HL-60/S4 treated with retinoic acid at 250 ng/mL for 4 days and 3 days (cell line): Measurements from ENCODE around the gene CELF1.

Experiments used
- in situ Hi-C: fragments of 300-500 bp; cut with MboI; formaldehyde crosslinking; loops from 2 replicates; pipeline ENCODE4 v1.7.0; 2022; ENCODE audit warnings: low sequenced_read_pairs

The CELF1 gene

GRCh38 chr11:47511917-47512316 lies 41.0 kb downstream of the CELF1 start:
- in situ Hi-C loops, result no loop called here

GRCh38 chr11:47510209-47510608 lies 42.7 kb downstream of the CELF1 start:
- in situ Hi-C loops, result no loop called here

GRCh38 chr11:47509077-47509536 lies 43.8 kb downstream of the CELF1 start:
- in situ Hi-C loops, result no loop called here

- in situ Hi-C loops, result no loop called here
Observed at GRCh38 chr11:47508240-47508957, 44.5 kb downstream of the CELF1 start.

- in situ Hi-C loops, result no loop called here
Observed at GRCh38 chr11:47507563-47508239, 45.2 kb downstream of the CELF1 start.

GRCh38 chr11:47506795-47507562 lies 46.0 kb downstream of the CELF1 start:
- in situ Hi-C loops, result no loop called here

- in situ Hi-C loops, result no loop called here
Observed at GRCh38 chr11:47506373-47506772, 46.6 kb downstream of the CELF1 start.

- in situ Hi-C loops, result no loop called here
Observed at GRCh38 chr11:47504910-47505309, 48.0 kb downstream of the CELF1 start.

- in situ Hi-C loops, result no loop called here
Observed at GRCh38 chr11:47503227-47503626, 49.7 kb downstream of the CELF1 start.

- in situ Hi-C loops, result no loop called here
Observed at GRCh38 chr11:47502767-47503166, 50.2 kb downstream of the CELF1 start.

GRCh38 chr11:47501101-47501500 lies 51.8 kb downstream of the CELF1 start:
- in situ Hi-C loops, result no loop called here

- in situ Hi-C loops, result no loop called here
Observed at GRCh38 chr11:47500121-47500520, 52.8 kb downstream of the CELF1 start.

- in situ Hi-C loops, result no loop called here
Observed at GRCh38 chr11:47499614-47500013, 53.3 kb downstream of the CELF1 start.

- in situ Hi-C loops, result no loop called here
Observed at GRCh38 chr11:47499161-47499560, 53.8 kb downstream of the CELF1 start.

GRCh38 chr11:47498584-47499152 lies 54.3 kb downstream of the CELF1 start:
- in situ Hi-C loops, result no loop called here

- in situ Hi-C loops, result no loop called here
Observed at GRCh38 chr11:47498149-47498548, 54.8 kb downstream of the CELF1 start.

GRCh38 chr11:47496808-47497207 lies 56.1 kb downstream of the CELF1 start:
- in situ Hi-C loops, result no loop called here

GRCh38 chr11:47495856-47496217 lies 57.1 kb downstream of the CELF1 start:
- in situ Hi-C loops, result no loop called here

GRCh38 chr11:47495011-47495855 lies 57.7 kb downstream of the CELF1 start:
- in situ Hi-C loops, result no loop called here

- in situ Hi-C loops, result no loop called here
Observed at GRCh38 chr11:47489395-47489755, 63.6 kb downstream of the CELF1 start.
